ENCODE measurements around the gene DRC7. TPM values are rescaled to one million over a fixed set of nuclear protein-coding genes. Genes with fewer than 3 reads are reported as not detected.

DRC7 gene
- total RNA-seq, 1 experiment from 2014 or later, result 0.85 TPM

DNA sequence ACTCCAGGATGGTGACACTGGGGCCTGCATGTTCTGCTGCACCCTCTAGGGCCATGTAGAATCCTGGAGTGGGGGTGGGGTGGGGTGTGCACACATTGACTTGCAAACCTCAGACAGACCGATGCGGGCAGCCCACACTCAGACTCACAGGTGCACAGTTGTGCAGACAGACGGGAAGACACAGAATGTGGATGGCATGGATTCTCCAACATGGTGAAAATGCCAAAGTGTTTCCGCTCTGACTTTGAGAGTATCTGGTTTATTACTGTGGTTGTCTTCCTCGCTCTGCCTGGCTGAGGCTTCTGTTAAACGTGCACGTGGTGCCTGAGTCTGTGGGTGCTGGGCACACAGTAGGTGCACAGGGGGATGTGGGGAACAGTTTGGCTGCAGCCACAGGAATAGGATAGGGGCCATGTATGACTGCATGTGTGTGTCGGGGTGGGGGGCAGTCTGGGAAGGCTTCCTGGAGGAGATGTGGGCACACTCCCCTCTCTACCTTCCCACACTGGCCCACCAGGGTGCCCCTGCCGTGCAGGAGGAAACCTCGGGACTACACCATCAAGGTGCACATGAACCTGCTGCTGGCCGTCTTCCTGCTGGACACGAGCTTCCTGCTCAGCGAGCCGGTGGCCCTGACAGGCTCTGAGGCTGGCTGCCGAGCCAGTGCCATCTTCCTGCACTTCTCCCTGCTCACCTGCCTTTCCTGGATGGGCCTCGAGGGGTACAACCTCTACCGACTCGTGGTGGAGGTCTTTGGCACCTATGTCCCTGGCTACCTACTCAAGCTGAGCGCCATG, 35.5 kb upstream of the DRC7 start:
- no peak overlapping the region for H3K4me2 ChIP-seq
- H3F3A ChIP-seq (ENCODE audit: insufficient read depth, low read depth), result no peaks in the 10 kb centered on the region; the same call in 1 of the 2 replicates
- BruUV-seq (replicated peaks), result no TSS peak
- H3K9me2 ChIP-seq (ENCODE audit: insufficient read depth), result no peaks in the 10 kb centered on the region
- DNase-seq, result no peak
- H4K20me1 ChIP-seq (ENCODE audit: insufficient read depth), result no peaks in the 10 kb centered on the region
- ChIA-PET CTCF (no interaction called here), POLR2A (ENCODE audit: unreplicated experiment) (no interaction called here)
- H3K79me2 ChIP-seq (ENCODE audit: low read depth), result no peaks in the 10 kb centered on the region
- no peaks in the 10 kb centered on the region for H3K9me3 ChIP-seq (ENCODE audit: insufficient read depth, low read depth)
- H3K36me3 ChIP-seq (ENCODE audit: low read depth), result peaks cover 12% of the 10 kb centered on the region; the same call in 1 of the 2 replicates
- H3K27me3 ChIP-seq (ENCODE audit: insufficient read depth, low read depth), result no peaks in the 10 kb centered on the region
- H3K27ac ChIP-seq, result no peak overlapping the region
- H2AFZ ChIP-seq, result no peak overlapping the region
- intact Hi-C loops (cut with micrococcal nuclease; ENCODE audit: unreplicated experiment), result no loop called here
- no peaks in the 10 kb centered on the region for H3K4me1 ChIP-seq (replicated peaks; ENCODE audit: insufficient read depth)
- TF ChIP-seq, protein P1, sequence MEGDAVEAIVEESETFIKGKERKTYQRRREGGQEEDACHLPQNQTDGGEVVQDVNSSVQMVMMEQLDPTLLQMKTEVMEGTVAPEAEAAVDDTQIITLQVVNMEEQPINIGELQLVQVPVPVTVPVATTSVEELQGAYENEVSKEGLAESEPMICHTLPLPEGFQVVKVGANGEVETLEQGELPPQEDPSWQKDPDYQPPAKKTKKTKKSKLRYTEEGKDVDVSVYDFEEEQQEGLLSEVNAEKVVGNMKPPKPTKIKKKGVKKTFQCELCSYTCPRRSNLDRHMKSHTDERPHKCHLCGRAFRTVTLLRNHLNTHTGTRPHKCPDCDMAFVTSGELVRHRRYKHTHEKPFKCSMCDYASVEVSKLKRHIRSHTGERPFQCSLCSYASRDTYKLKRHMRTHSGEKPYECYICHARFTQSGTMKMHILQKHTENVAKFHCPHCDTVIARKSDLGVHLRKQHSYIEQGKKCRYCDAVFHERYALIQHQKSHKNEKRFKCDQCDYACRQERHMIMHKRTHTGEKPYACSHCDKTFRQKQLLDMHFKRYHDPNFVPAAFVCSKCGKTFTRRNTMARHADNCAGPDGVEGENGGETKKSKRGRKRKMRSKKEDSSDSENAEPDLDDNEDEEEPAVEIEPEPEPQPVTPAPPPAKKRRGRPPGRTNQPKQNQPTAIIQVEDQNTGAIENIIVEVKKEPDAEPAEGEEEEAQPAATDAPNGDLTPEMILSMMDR (conservative IDR thresholded peaks at IDR 0.05), result no peak
- no peak for TF ChIP-seq EZH2 (IDR thresholded peaks at IDR 0.05; ENCODE audit: low read depth)
- H3K4me3 ChIP-seq, result no peak overlapping the region

- CTCF ChIA-PET, result no interaction called here
- H3K4me2 ChIP-seq, result no peak overlapping the region
These were observed 33.7 kb upstream of the DRC7 start for GRCh38 chr16:57660715-57661463.

DNA sequence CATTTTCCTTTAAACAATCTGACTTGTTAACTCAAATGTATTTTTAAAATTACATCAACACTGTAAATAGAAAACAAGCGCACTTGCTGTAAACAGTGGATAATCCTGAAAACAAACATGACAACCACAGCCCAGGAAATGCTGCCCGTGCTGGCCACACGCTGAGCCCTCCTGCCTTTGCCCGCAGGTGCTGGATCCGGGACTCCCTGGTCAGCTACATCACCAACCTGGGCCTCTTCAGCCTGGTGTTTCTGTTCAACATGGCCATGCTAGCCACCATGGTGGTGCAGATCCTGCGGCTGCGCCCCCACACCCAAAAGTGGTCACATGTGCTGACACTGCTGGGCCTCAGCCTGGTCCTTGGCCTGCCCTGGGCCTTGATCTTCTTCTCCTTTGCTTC, 33.1 kb upstream of the DRC7 start:
- H3K9me2 ChIP-seq (ENCODE audit: insufficient read depth), result no peaks in the 10 kb centered on the region
- H3K36me3 ChIP-seq (ENCODE audit: low read depth), result peaks cover 6% of the 10 kb centered on the region; the same call in 1 of the 2 replicates
- H3K4me3 ChIP-seq, result no peak overlapping the region
- H3K4me1 ChIP-seq (replicated peaks; ENCODE audit: insufficient read depth), result no peaks in the 10 kb centered on the region
- no peak overlapping the region for H3K4me2 ChIP-seq
- peaks cover 8% of the 10 kb centered on the region for H3F3A ChIP-seq (ENCODE audit: insufficient read depth, low read depth)
- H2AFZ ChIP-seq, result no peak overlapping the region
- intact Hi-C loops (cut with micrococcal nuclease; ENCODE audit: unreplicated experiment), result no loop called here
- ChIA-PET POLR2A (ENCODE audit: unreplicated experiment) (no interaction called here), CTCF (no interaction called here)
- BruUV-seq (replicated peaks), result no TSS peak
- H3K9me3 ChIP-seq (ENCODE audit: insufficient read depth, low read depth), result no peaks in the 10 kb centered on the region
- H4K20me1 ChIP-seq (ENCODE audit: insufficient read depth), result no peaks in the 10 kb centered on the region
- no peak overlapping the region for H3K27ac ChIP-seq
- no peaks in the 10 kb centered on the region for H3K79me2 ChIP-seq (ENCODE audit: low read depth)
- no peak for DNase-seq
- no peak for TF ChIP-seq EZH2 (IDR thresholded peaks at IDR 0.05; ENCODE audit: low read depth)
- TF ChIP-seq, protein P1 (conservative IDR thresholded peaks at IDR 0.05), result no peak
- no peaks in the 10 kb centered on the region for H3K27me3 ChIP-seq (ENCODE audit: insufficient read depth, low read depth)

More at GRCh38 chr16:57660715-57661463, 33.7 kb upstream of the DRC7 start:
- TF ChIP-seq, protein P1 (conservative IDR thresholded peaks at IDR 0.05), result no peak
- no peak for TF ChIP-seq EZH2 (IDR thresholded peaks at IDR 0.05; ENCODE audit: low read depth)
- Histone ChIP-seq H3K9me3 (ENCODE audit: insufficient read depth, low read depth) (no peaks in the 10 kb centered on the region), H3K27me3 (ENCODE audit: insufficient read depth, low read depth) (no peaks in the 10 kb centered on the region), H3F3A (ENCODE audit: insufficient read depth, low read depth) (peaks cover 8% of the 10 kb centered on the region), H3K79me2 (ENCODE audit: low read depth) (no peaks in the 10 kb centered on the region), H3K27ac (no peak overlapping the region), H3K36me3 (ENCODE audit: low read depth) (peaks cover 9% of the 10 kb centered on the region; the same call in 1 of the 2 replicates), H3K9me2 (ENCODE audit: insufficient read depth) (no peaks in the 10 kb centered on the region), H3K4me3 (no peak overlapping the region), H2AFZ (no peak overlapping the region), H3K4me1 (replicated peaks; ENCODE audit: insufficient read depth) (no peaks in the 10 kb centered on the region), H4K20me1 (ENCODE audit: insufficient read depth) (no peaks in the 10 kb centered on the region)
- DNase-seq, result no peak
- POLR2A ChIA-PET (ENCODE audit: unreplicated experiment), result no interaction called here
- BruUV-seq (replicated peaks), result no TSS peak
- intact Hi-C loops (cut with micrococcal nuclease; ENCODE audit: unreplicated experiment), result no loop called here
